Calu3 (cell line): ENCODE results near the gene TECPR2. TPM values are rescaled to one million over a fixed set of nuclear protein-coding genes. Genes with fewer than 3 reads are reported as not detected.

Experiments used
- BruUV-seq: library from RNA; stranded (reverse); fragments of 400-500 nt; replicated peaks from 2 replicates; lab custom pipeline; 2021; lab: Mats Ljungman, UMichigan
- CTCF ChIA-PET: fragments of 300-600 bp; sonication (Branson Sonifier 250); formaldehyde crosslinking; loops from one replicate; lab custom pipeline; 2022; ENCODE audit warnings: antibody characterized with exemption; lab: Charles Lee
- DNase-seq: peaks from one replicate; pipeline ENCODE4 v3.0.0; 2022
- H3K27ac Mint-ChIP-seq: one replicate; pipeline ENCODE4 v1.8.0; 2022; ENCODE audit warnings: mixed read lengths; ENCODE audit not compliant: unreplicated experiment
- H3K27me3 Mint-ChIP-seq: one replicate; pipeline ENCODE4 v1.8.0; 2022; ENCODE audit warnings: mixed read lengths; ENCODE audit not compliant: unreplicated experiment
- H3K36me3 Mint-ChIP-seq: one replicate; pipeline ENCODE4 v1.8.0; 2022; ENCODE audit warnings: mild to moderate bottlenecking, moderate library complexity, mixed read lengths; ENCODE audit not compliant: insufficient read depth, unreplicated experiment
- H3K4me1 Mint-ChIP-seq: one replicate; pipeline ENCODE4 v1.8.0; 2022; ENCODE audit warnings: mild to moderate bottlenecking, low read depth, mixed read lengths; ENCODE audit not compliant: unreplicated experiment
- H3K4me3 Mint-ChIP-seq: one replicate; pipeline ENCODE4 v1.8.0; 2022; ENCODE audit warnings: mild to moderate bottlenecking, low read depth, moderate library complexity, mixed read lengths; ENCODE audit not compliant: unreplicated experiment
- H3K9me3 Mint-ChIP-seq: one replicate; pipeline ENCODE4 v1.8.0; 2022; ENCODE audit warnings: low read depth, mixed read lengths; ENCODE audit not compliant: unreplicated experiment
- intact Hi-C: fragments of 100-400 bp; cut with micrococcal nuclease; formaldehyde crosslinking; loops from one replicate; pipeline ENCODE4 v1.10.0; 2022; ENCODE audit not compliant: unreplicated experiment
- total RNA-seq: library from RNA; stranded (reverse); gene quantifications from 2 replicates; pipeline ENCODE4 v1.2.3, GENCODE V29; 2022
- TF ChIP-seq, protein P1 (sequence below): fragments of 200-600 bp; IDR thresholded peaks from one replicate; pipeline ENCODE4 v1.8.0; 2022; ENCODE audit warnings: antibody characterized with exemption; ENCODE audit not compliant: unreplicated experiment

TECPR2 gene
- total RNA-seq, 1 experiment from 2014 or later, result 21.7 TPM

DNA sequence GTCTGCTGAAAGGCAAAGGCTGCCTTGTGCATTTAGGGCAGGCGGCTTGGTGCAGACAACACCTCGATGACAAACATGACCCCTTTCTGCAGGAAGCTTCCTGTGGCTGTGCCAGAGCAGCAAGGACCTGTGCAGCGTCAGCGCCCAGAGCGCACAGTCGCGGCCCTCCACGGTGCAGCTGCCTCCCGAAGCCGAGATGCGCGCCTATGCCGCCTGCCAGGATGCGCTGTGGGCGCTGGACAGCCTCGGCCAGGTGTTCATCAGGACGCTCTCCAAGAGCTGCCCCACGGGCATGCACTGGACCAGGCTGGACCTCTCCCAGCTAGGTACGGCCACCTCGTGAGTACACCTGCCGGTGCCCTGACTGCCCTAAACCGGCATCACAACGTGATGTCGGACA, 89.6 kb downstream of the TECPR2 start:
- no peak for DNase-seq
- H3K4me1 Mint-ChIP-seq, result no peaks in the 10 kb centered on the region
- BruUV-seq, result no TSS peak
- no peaks in the 10 kb centered on the region for H3K27me3 Mint-ChIP-seq
- CTCF ChIA-PET, result interaction anchor here (0.7 kb wide), 1 partner anchor 887 kb away, joined by 3 read pairs; no protein-coding TSS in a partner anchor
- no peak overlapping the region for H3K4me3 Mint-ChIP-seq
- TF ChIP-seq, protein P1, sequence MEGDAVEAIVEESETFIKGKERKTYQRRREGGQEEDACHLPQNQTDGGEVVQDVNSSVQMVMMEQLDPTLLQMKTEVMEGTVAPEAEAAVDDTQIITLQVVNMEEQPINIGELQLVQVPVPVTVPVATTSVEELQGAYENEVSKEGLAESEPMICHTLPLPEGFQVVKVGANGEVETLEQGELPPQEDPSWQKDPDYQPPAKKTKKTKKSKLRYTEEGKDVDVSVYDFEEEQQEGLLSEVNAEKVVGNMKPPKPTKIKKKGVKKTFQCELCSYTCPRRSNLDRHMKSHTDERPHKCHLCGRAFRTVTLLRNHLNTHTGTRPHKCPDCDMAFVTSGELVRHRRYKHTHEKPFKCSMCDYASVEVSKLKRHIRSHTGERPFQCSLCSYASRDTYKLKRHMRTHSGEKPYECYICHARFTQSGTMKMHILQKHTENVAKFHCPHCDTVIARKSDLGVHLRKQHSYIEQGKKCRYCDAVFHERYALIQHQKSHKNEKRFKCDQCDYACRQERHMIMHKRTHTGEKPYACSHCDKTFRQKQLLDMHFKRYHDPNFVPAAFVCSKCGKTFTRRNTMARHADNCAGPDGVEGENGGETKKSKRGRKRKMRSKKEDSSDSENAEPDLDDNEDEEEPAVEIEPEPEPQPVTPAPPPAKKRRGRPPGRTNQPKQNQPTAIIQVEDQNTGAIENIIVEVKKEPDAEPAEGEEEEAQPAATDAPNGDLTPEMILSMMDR, result no peak
- no peaks in the 10 kb centered on the region for H3K9me3 Mint-ChIP-seq
- intact Hi-C loops, result no loop called here
- no peak overlapping the region for H3K27ac Mint-ChIP-seq
- H3K36me3 Mint-ChIP-seq, result peaks cover 7% of the 10 kb centered on the region

DNA sequence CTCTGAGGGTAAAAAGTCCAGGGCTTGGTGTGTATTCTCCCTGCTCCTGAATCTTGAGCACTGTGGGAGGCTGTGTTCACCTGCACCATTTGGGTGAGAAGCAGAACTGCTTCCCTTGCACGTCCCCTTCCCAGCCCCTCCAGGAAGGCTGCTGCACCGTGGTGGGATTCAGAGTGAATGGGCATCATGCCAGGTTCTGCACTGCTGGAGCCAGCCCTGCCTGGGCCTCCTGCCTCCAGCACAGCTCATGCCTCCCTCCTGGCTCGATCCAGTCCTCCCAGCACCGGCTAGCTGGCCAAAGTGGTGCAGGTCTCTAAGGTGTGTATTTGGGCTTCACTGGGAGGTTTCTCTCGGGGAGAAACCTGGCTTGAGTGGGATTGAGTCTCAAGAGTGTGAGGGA, 92.0 kb downstream of the TECPR2 start:
- no peaks in the 10 kb centered on the region for H3K27me3 Mint-ChIP-seq
- H3K36me3 Mint-ChIP-seq, result peaks cover 12% of the 10 kb centered on the region
- CTCF ChIA-PET, result no interaction called here
- no peak for DNase-seq
- H3K4me3 Mint-ChIP-seq, result no peak overlapping the region
- intact Hi-C loops, result no loop called here
- no peak overlapping the region for H3K27ac Mint-ChIP-seq
- no peaks in the 10 kb centered on the region for H3K4me1 Mint-ChIP-seq
- no TSS peak for BruUV-seq
- H3K9me3 Mint-ChIP-seq, result no peaks in the 10 kb centered on the region
- TF ChIP-seq, protein P1, result no peak

GRCh38 chr14:102457509-102457908, 94.8 kb downstream of the TECPR2 start:
- BruUV-seq, result no TSS peak
- no peaks in the 10 kb centered on the region for H3K9me3 Mint-ChIP-seq
- TF ChIP-seq, protein P1, result no peak
- H3K36me3 Mint-ChIP-seq, result peaks cover 5% of the 10 kb centered on the region
- H3K4me1 Mint-ChIP-seq, result no peaks in the 10 kb centered on the region
- DNase-seq, result no peak
- no peak overlapping the region for H3K4me3 Mint-ChIP-seq
- CTCF ChIA-PET, result no interaction called here
- intact Hi-C loops, result no loop called here
- no peak overlapping the region for H3K27ac Mint-ChIP-seq
- H3K27me3 Mint-ChIP-seq, result no peaks in the 10 kb centered on the region

- TF ChIP-seq, protein P1, result no peak
- no peak overlapping the region for H3K4me3 Mint-ChIP-seq
- no peaks in the 10 kb centered on the region for H3K9me3 Mint-ChIP-seq
- BruUV-seq, result no TSS peak
- no peak for DNase-seq
- peaks cover 10% of the 10 kb centered on the region for H3K36me3 Mint-ChIP-seq
- no peaks in the 10 kb centered on the region for H3K27me3 Mint-ChIP-seq
- H3K4me1 Mint-ChIP-seq, result no peaks in the 10 kb centered on the region
- no peak overlapping the region for H3K27ac Mint-ChIP-seq
- CTCF ChIA-PET, result no interaction called here
- intact Hi-C loops, result no loop called here
Observed at GRCh38 chr14:102461490-102462338, 99.0 kb downstream of the TECPR2 start.
